Neural cell (in vitro differentiated cells): ENCODE data around the gene NOS1AP. TPM values are rescaled to one million over a fixed set of nuclear protein-coding genes. Genes with fewer than 3 reads are reported as not detected.

ENCODE experiments used
- H2AFZ ChIP-seq: fragments of 200-600, 300-800 bp; sonication (generic), shearing (Covaris generic); 2 replicates; pipeline ENCODE4 v1.6.0; 2014; ENCODE audit warnings: low read depth, mild to moderate bottlenecking, antibody characterized with exemption, low read length, moderate library complexity
- H3F3A ChIP-seq: fragments of 200-600 bp; shearing (Covaris generic); 2 replicates; pipeline ENCODE4 v1.6.1; 2016; ENCODE audit warnings: mild to moderate bottlenecking, moderate library complexity, mixed read lengths, antibody characterized with exemption, low read length; ENCODE audit not compliant: insufficient read depth, poor library complexity, severe bottlenecking
- H3K27ac ChIP-seq: fragments of 200-600, 300-800 bp; sonication (generic), shearing (Covaris generic); 2 replicates; pipeline ENCODE4 v1.5.1; 2014; ENCODE audit warnings: mild to moderate bottlenecking, low read length, moderate library complexity
- H3K27me3 ChIP-seq: fragments of 300-800, 200-600 bp; sonication (generic), shearing (Covaris generic); 2 replicates; pipeline ENCODE4 v1.6.0; 2014; ENCODE audit warnings: mild to moderate bottlenecking, low read depth, low read length, moderate library complexity; ENCODE audit not compliant: insufficient read depth
- H3K36me3 ChIP-seq: fragments of 300-800, 200-600 bp; sonication (generic), shearing (Covaris generic); 2 replicates; pipeline ENCODE4 v1.5.1; 2014; ENCODE audit warnings: mild to moderate bottlenecking, antibody characterized with exemption, low read length, moderate library complexity; ENCODE audit not compliant: insufficient read depth
- H3K4me2 ChIP-seq: fragments of 300-800, 200-600 bp; sonication (generic), shearing (Covaris generic); 2 replicates; pipeline ENCODE4 v1.6.0; 2014; ENCODE audit warnings: mild to moderate bottlenecking, low read length
- H3K4me3 ChIP-seq: fragments of 300-800, 200-600 bp; sonication (generic), shearing (Covaris generic); 2 replicates; pipeline ENCODE4 v1.5.1; 2014; ENCODE audit warnings: mild to moderate bottlenecking, low read length, moderate library complexity
- H3K79me2 ChIP-seq: fragments of 200-600 bp; shearing (Covaris generic); replicated peaks from 2 replicates; pipeline ENCODE4 v1.6.0; 2014; ENCODE audit warnings: mild to moderate bottlenecking, low read length, moderate library complexity; ENCODE audit not compliant: insufficient read depth
- H3K9ac ChIP-seq: fragments of 300-800, 200-600 bp; sonication (generic), shearing (Covaris generic); 2 replicates; pipeline ENCODE4 v1.6.1; 2016; ENCODE audit warnings: mild to moderate bottlenecking, low read length, mixed read lengths
- H3K9me2 ChIP-seq: fragments of 200-600 bp; shearing (Covaris generic); 2 replicates; pipeline ENCODE4 v1.6.1; 2016; ENCODE audit warnings: mild to moderate bottlenecking, low read length, mixed read lengths; ENCODE audit not compliant: insufficient read depth
- H3K9me3 ChIP-seq: fragments of 200-600, 300-800 bp; sonication (generic), shearing (Covaris generic); 2 replicates; pipeline ENCODE4 v1.6.1; 2016; ENCODE audit warnings: mild to moderate bottlenecking, mixed run types, low read length, moderate library complexity, mixed read lengths
- H4K20me1 ChIP-seq: fragments of 200-600 bp; shearing (Covaris generic); 2 replicates; pipeline ENCODE4 v1.6.1; 2016; ENCODE audit warnings: mild to moderate bottlenecking, mixed run types; ENCODE audit not compliant: insufficient read depth
- EP300 ChIP-seq: fragments of 450-650 bp; conservative IDR thresholded peaks from 2 replicates; pipeline ENCODE4 v1.6.1; 2014; ENCODE audit warnings: antibody characterized with exemption, mild to moderate bottlenecking, moderate library complexity; ENCODE audit not compliant: poor library complexity, severe bottlenecking
- EZH2 ChIP-seq: fragments of 200-600, 300-800 bp; shearing (Covaris generic), sonication (generic); IDR thresholded peaks from 2 replicates; pipeline ENCODE4 v1.6.1; 2014; ENCODE audit warnings: antibody characterized with exemption, low read length, borderline replicate concordance, mild to moderate bottlenecking; ENCODE audit not compliant: insufficient read depth, poor library complexity, severe bottlenecking
- MXI1 ChIP-seq: fragments of 450-650 bp; conservative IDR thresholded peaks from 2 replicates; pipeline ENCODE4 v1.6.1; 2014; ENCODE audit warnings: antibody characterized with exemption, mild to moderate bottlenecking; ENCODE audit not compliant: poor library complexity, severe bottlenecking
- POLR2AphosphoS5 ChIP-seq: IDR thresholded peaks from 2 replicates; pipeline ENCODE4 v1.6.1; 2012
- RAD21 ChIP-seq: fragments of 450-650 bp; conservative IDR thresholded peaks from 2 replicates; pipeline ENCODE4 v1.6.1; 2014; ENCODE audit warnings: antibody characterized with exemption, mild to moderate bottlenecking, moderate library complexity
- SMC3 ChIP-seq: fragments of 450-650 bp; conservative IDR thresholded peaks from 2 replicates; pipeline ENCODE4 v1.6.1; 2014; ENCODE audit warnings: antibody characterized with exemption, mild to moderate bottlenecking, moderate library complexity; ENCODE audit not compliant: poor library complexity
- TAF1 ChIP-seq: IDR thresholded peaks from 2 replicates; pipeline ENCODE4 v1.6.1; 2012; ENCODE audit warnings: low read depth
- polyA plus RNA-seq: library from polyadenylated mRNA; depleted of rRNA; stranded (reverse); fragments of >200 nt; gene quantifications from 2 replicates; pipeline ENCODE4 v1.2.3, GENCODE V29; 2014
- TF ChIP-seq, protein P1 (sequence below): IDR thresholded peaks from 2 replicates; pipeline ENCODE4 v1.6.1; 2012; ENCODE audit warnings: borderline replicate concordance
- TF ChIP-seq, protein P2 (sequence below): fragments of 450-650 bp; IDR thresholded peaks from 2 replicates; pipeline ENCODE4 v1.5.1; 2014; ENCODE audit warnings: antibody characterized with exemption, mild to moderate bottlenecking, moderate library complexity; ENCODE audit not compliant: poor library complexity, severe bottlenecking

The NOS1AP gene
- polyA plus RNA-seq, 1 donor from 2014 or later, result 5.3 TPM

GRCh38 chr1:162366671-162367070 lies 297.2 kb downstream of the NOS1AP start:
- no peak overlapping the region for H3K27ac ChIP-seq
- H2AFZ ChIP-seq, result no peak overlapping the region
- H3K79me2 ChIP-seq, result no peaks in the 10 kb centered on the region
- H3K9me3 ChIP-seq, result no peaks in the 10 kb centered on the region
- no peak overlapping the region for H3K4me2 ChIP-seq
- no peaks in the 10 kb centered on the region for H3K9me2 ChIP-seq
- no peak overlapping the region for H3K4me3 ChIP-seq
- H3K36me3 ChIP-seq, result no peaks in the 10 kb centered on the region
- H3K27me3 ChIP-seq, result no peaks in the 10 kb centered on the region
- H4K20me1 ChIP-seq, result no peaks in the 10 kb centered on the region
- H3K9ac ChIP-seq, result no peak overlapping the region
- H3F3A ChIP-seq, result no peaks in the 10 kb centered on the region
- TF ChIP-seq MXI1 (no peak), EZH2 (no peak), SMC3 (no peak), TAF1 (no peak), RAD21 (no peak)
- TF ChIP-seq, protein P1, sequence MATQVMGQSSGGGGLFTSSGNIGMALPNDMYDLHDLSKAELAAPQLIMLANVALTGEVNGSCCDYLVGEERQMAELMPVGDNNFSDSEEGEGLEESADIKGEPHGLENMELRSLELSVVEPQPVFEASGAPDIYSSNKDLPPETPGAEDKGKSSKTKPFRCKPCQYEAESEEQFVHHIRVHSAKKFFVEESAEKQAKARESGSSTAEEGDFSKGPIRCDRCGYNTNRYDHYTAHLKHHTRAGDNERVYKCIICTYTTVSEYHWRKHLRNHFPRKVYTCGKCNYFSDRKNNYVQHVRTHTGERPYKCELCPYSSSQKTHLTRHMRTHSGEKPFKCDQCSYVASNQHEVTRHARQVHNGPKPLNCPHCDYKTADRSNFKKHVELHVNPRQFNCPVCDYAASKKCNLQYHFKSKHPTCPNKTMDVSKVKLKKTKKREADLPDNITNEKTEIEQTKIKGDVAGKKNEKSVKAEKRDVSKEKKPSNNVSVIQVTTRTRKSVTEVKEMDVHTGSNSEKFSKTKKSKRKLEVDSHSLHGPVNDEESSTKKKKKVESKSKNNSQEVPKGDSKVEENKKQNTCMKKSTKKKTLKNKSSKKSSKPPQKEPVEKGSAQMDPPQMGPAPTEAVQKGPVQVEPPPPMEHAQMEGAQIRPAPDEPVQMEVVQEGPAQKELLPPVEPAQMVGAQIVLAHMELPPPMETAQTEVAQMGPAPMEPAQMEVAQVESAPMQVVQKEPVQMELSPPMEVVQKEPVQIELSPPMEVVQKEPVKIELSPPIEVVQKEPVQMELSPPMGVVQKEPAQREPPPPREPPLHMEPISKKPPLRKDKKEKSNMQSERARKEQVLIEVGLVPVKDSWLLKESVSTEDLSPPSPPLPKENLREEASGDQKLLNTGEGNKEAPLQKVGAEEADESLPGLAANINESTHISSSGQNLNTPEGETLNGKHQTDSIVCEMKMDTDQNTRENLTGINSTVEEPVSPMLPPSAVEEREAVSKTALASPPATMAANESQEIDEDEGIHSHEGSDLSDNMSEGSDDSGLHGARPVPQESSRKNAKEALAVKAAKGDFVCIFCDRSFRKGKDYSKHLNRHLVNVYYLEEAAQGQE, result no peak

GRCh38 chr1:162367073-162367472 lies 297.6 kb downstream of the NOS1AP start:
- H3F3A ChIP-seq, result no peaks in the 10 kb centered on the region
- H4K20me1 ChIP-seq, result no peaks in the 10 kb centered on the region
- H3K9me2 ChIP-seq, result no peaks in the 10 kb centered on the region
- H3K36me3 ChIP-seq, result no peaks in the 10 kb centered on the region
- no peaks in the 10 kb centered on the region for H3K27me3 ChIP-seq
- no peak overlapping the region for H3K27ac ChIP-seq
- no peaks in the 10 kb centered on the region for H3K79me2 ChIP-seq
- no peak overlapping the region for H3K9ac ChIP-seq
- H3K9me3 ChIP-seq, result no peaks in the 10 kb centered on the region
- H3K4me2 ChIP-seq, result no peak overlapping the region
- H3K4me3 ChIP-seq, result no peak overlapping the region
- no peak overlapping the region for H2AFZ ChIP-seq
- TF ChIP-seq EZH2 (no peak), POLR2AphosphoS5 (no peak), TAF1 (no peak), MXI1 (no peak), EP300 (no peak), RAD21 (no peak), SMC3 (no peak)
- TF ChIP-seq, protein P2, sequence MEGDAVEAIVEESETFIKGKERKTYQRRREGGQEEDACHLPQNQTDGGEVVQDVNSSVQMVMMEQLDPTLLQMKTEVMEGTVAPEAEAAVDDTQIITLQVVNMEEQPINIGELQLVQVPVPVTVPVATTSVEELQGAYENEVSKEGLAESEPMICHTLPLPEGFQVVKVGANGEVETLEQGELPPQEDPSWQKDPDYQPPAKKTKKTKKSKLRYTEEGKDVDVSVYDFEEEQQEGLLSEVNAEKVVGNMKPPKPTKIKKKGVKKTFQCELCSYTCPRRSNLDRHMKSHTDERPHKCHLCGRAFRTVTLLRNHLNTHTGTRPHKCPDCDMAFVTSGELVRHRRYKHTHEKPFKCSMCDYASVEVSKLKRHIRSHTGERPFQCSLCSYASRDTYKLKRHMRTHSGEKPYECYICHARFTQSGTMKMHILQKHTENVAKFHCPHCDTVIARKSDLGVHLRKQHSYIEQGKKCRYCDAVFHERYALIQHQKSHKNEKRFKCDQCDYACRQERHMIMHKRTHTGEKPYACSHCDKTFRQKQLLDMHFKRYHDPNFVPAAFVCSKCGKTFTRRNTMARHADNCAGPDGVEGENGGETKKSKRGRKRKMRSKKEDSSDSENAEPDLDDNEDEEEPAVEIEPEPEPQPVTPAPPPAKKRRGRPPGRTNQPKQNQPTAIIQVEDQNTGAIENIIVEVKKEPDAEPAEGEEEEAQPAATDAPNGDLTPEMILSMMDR, result no peak
- TF ChIP-seq, protein P1, result no peak
